Neuronal stem cell (in vitro differentiated cells): Measurements from ENCODE around the gene MZT2A.
"Not testable (repeated sequence)": the region's sequence is repeated elsewhere in the genome, so short reads cannot be mapped to it uniquely, and the experiment has no call there.

Experiments
- DNase-seq: peaks from one replicate; pipeline ENCODE4 v3.0.0-alpha.2; 2013; ENCODE audit warnings: low spot score
- H2AFZ ChIP-seq: one replicate; pipeline ENCODE4 v1.6.1; 2013; ENCODE audit warnings: mild to moderate bottlenecking, low read length, inconsistent platforms
- H2AK5ac ChIP-seq: 2 replicates; pipeline ENCODE4 v1.6.1; 2013; ENCODE audit warnings: low read depth, mild to moderate bottlenecking, inconsistent platforms, low read length, moderate library complexity, mixed read lengths
- H2BK120ac ChIP-seq: 2 replicates; pipeline ENCODE4 v1.6.1; 2013; ENCODE audit warnings: low read depth, mild to moderate bottlenecking, inconsistent platforms, low read length, moderate library complexity, mixed read lengths
- H2BK12ac ChIP-seq: one replicate; pipeline ENCODE4 v1.6.1; 2013; ENCODE audit warnings: low read length, inconsistent platforms
- H2BK15ac ChIP-seq: 2 replicates; pipeline ENCODE4 v1.6.1; 2013; ENCODE audit warnings: mild to moderate bottlenecking, low read length, inconsistent platforms, mixed read lengths
- H2BK5ac ChIP-seq: one replicate; pipeline ENCODE4 v1.6.1; 2013; ENCODE audit warnings: inconsistent platforms, mild to moderate bottlenecking, low read length, moderate library complexity
- H3K14ac ChIP-seq: one replicate; pipeline ENCODE4 v1.6.1; 2013; ENCODE audit warnings: low read length, inconsistent platforms
- H3K18ac ChIP-seq: 2 replicates; pipeline ENCODE4 v1.6.1; 2013; ENCODE audit warnings: low read length, inconsistent platforms
- H3K23ac ChIP-seq: 2 replicates; pipeline ENCODE4 v1.6.1; 2013; ENCODE audit warnings: low read depth, mild to moderate bottlenecking, mixed read lengths, low read length, inconsistent platforms; ENCODE audit not compliant: poor library complexity
- H3K27ac ChIP-seq: replicated peaks from 3 replicates; pipeline ENCODE4 v1.5.1; 2013; ENCODE audit warnings: low read length, inconsistent platforms
- H3K27me3 ChIP-seq, 3 experiments: 2 replicates each; pipeline ENCODE4 v1.6.1; 2013; ENCODE audit warnings: low read length in 3 of 3, mild to moderate bottlenecking in 2 of 3, inconsistent platforms in 1 of 3, low read depth in 1 of 3, mixed read lengths in 1 of 3, moderate library complexity in 1 of 3; ENCODE audit not compliant: control insufficient read depth in 3 of 3, insufficient read depth in 3 of 3
- H3K36me3 ChIP-seq, 2 donors: replicated peaks in 1 of 2; 2 replicates each; pipeline ENCODE4 v1.6.1; 2013; ENCODE audit warnings: low read length in 2 of 2; ENCODE audit not compliant: control insufficient read depth in 2 of 2, insufficient read depth in 2 of 2
- H3K4ac ChIP-seq: 2 replicates; pipeline ENCODE4 v1.6.1; 2013; ENCODE audit warnings: inconsistent platforms, mild to moderate bottlenecking, low read length, moderate library complexity
- H3K4me1 ChIP-seq, 2 donors: 1 replicate in 1 of 2; 2 replicates in 1 of 2; pipeline ENCODE4 v1.6.1; 2013; ENCODE audit warnings: low read length in 2 of 2, low read depth in 1 of 2; ENCODE audit not compliant: control insufficient read depth in 2 of 2, insufficient read depth in 1 of 2
- H3K4me2 ChIP-seq: one replicate; pipeline ENCODE4 v1.6.1; 2013; ENCODE audit warnings: mild to moderate bottlenecking, low read length, inconsistent platforms; ENCODE audit not compliant: insufficient read depth, poor library complexity, severe bottlenecking
- H3K4me3 ChIP-seq, 2 donors: 2 replicates each; pipeline ENCODE4 v1.5.1; 2013; ENCODE audit warnings: low read length in 2 of 2, mild to moderate bottlenecking in 2 of 2, inconsistent platforms in 1 of 2, moderate library complexity in 1 of 2
- H3K79me1 ChIP-seq: one replicate; pipeline ENCODE4 v1.6.1; 2013; ENCODE audit warnings: low read depth, mild to moderate bottlenecking, inconsistent platforms, low read length, moderate library complexity
- H3K9ac ChIP-seq: one replicate; pipeline ENCODE4 v1.6.1; 2013; ENCODE audit warnings: mild to moderate bottlenecking, low read depth, low read length, inconsistent platforms; ENCODE audit not compliant: poor library complexity
- H3K9me3 ChIP-seq, 2 donors: replicated peaks in 1 of 2; 2 replicates each; pipeline versions ENCODE3 to v1.6.1; 2013; ENCODE audit warnings: low read length in 2 of 2, mild to moderate bottlenecking in 2 of 2, inconsistent platforms in 1 of 2, low read depth in 1 of 2, mixed read lengths in 1 of 2, moderate library complexity in 1 of 2; ENCODE audit not compliant: control insufficient read depth in 2 of 2, insufficient read depth in 1 of 2
- H4K8ac ChIP-seq: one replicate; pipeline ENCODE4 v1.6.1; 2013; ENCODE audit warnings: low read depth, mild to moderate bottlenecking, inconsistent platforms, low read length, moderate library complexity
- H4K91ac ChIP-seq: one replicate; pipeline ENCODE4 v1.6.1; 2013; ENCODE audit warnings: low read length, low read depth, mild to moderate bottlenecking, inconsistent platforms; ENCODE audit not compliant: poor library complexity
- WGBS, 2 donors: extraction: QIAGEN DNeasy Blood & Tissue Kit; methylation state at CpG; one replicate each; pipeline ENCODE4 v1.1.7; 2013; ENCODE audit warnings: missing lambda C conversion rate in 2 of 2, mixed read lengths in 1 of 2; ENCODE audit not compliant: insufficient read length in 2 of 2, insufficient replicate concordance in 1 of 2; ENCODE audit errors: extremely low coverage in 2 of 2; 5-methylcytosine and 5-hydroxymethylcytosine counted together

The MZT2A gene

DNA sequence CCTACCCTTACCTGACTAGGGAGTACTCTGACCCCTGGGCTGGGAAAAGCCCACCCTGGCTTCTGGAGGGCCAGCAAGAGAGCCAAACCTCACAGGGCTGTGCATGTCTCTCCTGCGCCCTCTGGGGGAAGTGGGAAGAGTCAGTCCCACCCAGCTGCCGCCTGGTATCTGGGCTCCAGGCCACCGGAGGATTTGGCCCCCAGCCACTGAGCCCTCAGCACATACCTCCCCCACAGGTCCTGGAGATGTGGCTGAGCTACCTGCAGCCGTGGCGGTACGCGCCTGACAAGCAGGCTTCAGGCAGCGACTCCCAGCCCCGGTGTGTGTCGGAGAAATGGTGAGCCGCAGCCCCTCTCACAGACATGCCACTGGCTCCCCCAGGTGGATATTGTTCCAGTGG, 24.4 kb upstream of the MZT2A start:
- not testable (repeated sequence) for H3K27me3 ChIP-seq, H3K27ac ChIP-seq, H3K9me3 ChIP-seq, H3K18ac ChIP-seq, H2BK12ac ChIP-seq, H3K14ac ChIP-seq, DNase-seq, H3K4ac ChIP-seq, H4K8ac ChIP-seq, H3K4me1 ChIP-seq, H3K4me3 ChIP-seq, H3K23ac ChIP-seq, H2BK15ac ChIP-seq, H3K9ac ChIP-seq, H3K4me2 ChIP-seq, H4K91ac ChIP-seq, H2AFZ ChIP-seq, H3K79me1 ChIP-seq, H2BK120ac ChIP-seq, H2AK5ac ChIP-seq
- no CpG with 5 or more reads among the region's 11 CpGs for WGBS, 2 donors
- Histone ChIP-seq H2BK5ac (peak overlapping the region; percentile 24), H3K36me3 (peaks cover 12 to 44% of the 10 kb centered on the region in 2 donors)

- WGBS, 2 donors = no CpG with 5 or more reads among the region's 10 CpGs
Measured at GRCh38 chr2:131516011-131516410, 23.8 kb upstream of the MZT2A start.

DNA sequence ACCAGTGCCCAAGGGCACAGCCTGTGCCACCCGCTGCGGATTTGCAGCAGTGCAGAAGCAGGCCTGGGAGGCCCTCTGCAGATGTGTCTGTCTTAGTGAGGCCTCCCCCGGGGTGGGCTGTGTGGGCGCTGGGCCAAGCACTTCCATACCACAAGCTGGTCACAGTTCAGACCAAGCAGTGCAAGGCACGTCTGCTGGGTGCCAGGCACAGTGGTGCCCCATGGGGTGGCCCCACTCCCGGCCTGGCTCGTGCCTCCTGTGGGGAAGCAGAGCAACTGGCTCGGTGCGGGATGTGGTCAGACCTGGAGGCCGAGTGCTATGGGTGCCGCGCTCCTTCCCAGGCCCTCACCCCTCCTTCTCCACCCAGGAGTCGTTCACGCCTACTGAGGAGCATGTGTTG, 23.0 kb upstream of the MZT2A start:
- H3K4ac ChIP-seq, H2BK15ac ChIP-seq, H2BK5ac ChIP-seq, H2AK5ac ChIP-seq, H3K9me3 ChIP-seq, H2BK120ac ChIP-seq, H3K14ac ChIP-seq, H3K79me1 ChIP-seq, H4K91ac ChIP-seq, H3K27me3 ChIP-seq, H3K27ac ChIP-seq, H2AFZ ChIP-seq, H3K18ac ChIP-seq, H3K4me2 ChIP-seq, H4K8ac ChIP-seq, H2BK12ac ChIP-seq, H3K4me1 ChIP-seq, H3K4me3 ChIP-seq, H3K23ac ChIP-seq, DNase-seq: not testable (repeated sequence)
- WGBS, 2 donors = no CpG with 5 or more reads among the region's 14 CpGs
- H3K9ac ChIP-seq = peak overlapping the region; percentile 4
- peaks cover 11 to 39% of the 10 kb centered on the region in 2 donors for H3K36me3 ChIP-seq

More at GRCh38 chr2:131516011-131516410, 23.8 kb upstream of the MZT2A start:
- DNase-seq = no peak
- Histone ChIP-seq H4K8ac (no peak overlapping the region), H3K14ac (no peak overlapping the region), H3K9ac (no peak overlapping the region), H2BK120ac (no peak overlapping the region), H3K4me2 (no peak overlapping the region), H3K18ac (no peak overlapping the region), H4K91ac (no peak overlapping the region), H3K4ac (no peak overlapping the region), H3K27me3 (no peaks in the 10 kb centered on the region), H2BK5ac (no peak overlapping the region), H3K4me1 (no peaks in the 10 kb centered on the region), H2AK5ac (no peak overlapping the region), H3K36me3 (peaks cover 11 to 43% of the 10 kb centered on the region in 2 donors), H2AFZ (no peak overlapping the region), H3K79me1 (peaks cover 2% of the 10 kb centered on the region), H2BK15ac (no peak overlapping the region), H3K23ac (no peak overlapping the region), H3K9me3 (no peaks in the 10 kb centered on the region), H3K27ac (no peak overlapping the region), H2BK12ac (no peak overlapping the region), H3K4me3 (no peak overlapping the region)

DNA sequence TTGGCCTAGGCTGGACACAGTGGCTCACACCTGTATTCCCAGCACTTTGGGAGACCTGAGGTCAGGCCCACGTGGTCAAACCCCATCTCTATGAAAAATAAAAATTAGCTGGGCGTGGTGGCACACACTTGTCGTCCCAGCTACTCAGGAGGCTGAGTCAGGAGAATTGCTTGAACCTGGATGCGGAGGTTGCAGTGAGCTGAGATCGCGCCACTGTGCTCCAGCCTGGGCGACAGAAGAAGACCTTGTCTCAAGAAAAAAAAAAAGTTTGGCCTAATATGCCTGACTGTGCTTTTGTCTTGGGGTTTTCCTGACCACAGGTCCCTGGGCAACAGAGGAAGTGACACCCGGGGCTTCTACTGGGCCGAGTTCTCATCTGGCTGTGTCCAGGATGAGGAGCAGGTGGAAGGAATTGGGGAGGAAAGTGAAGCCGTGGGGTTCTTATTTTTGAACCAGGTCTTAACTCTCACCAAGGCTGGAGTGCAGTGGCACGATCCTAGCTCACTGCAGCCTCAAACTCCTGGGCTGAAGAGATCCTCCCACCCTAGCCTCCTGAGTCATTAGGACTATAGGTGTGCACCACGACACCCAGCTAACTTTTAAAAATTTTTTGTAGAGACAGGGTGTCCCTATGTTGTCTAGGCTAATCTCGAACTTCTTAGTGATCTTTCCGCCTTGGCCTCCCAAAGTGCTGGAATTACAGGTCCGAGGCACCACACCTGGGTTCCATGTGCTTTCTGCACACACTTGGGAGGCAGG, 22.4 kb upstream of the MZT2A start:
- H3K18ac ChIP-seq, H3K23ac ChIP-seq: not testable (repeated sequence)
- no CpG with 5 or more reads among the region's 15 CpGs for WGBS, 2 donors

More for the DNA sequence above, 22.4 kb upstream of the MZT2A start:
- not testable (repeated sequence) for H3K9ac ChIP-seq, H2BK5ac ChIP-seq, H2BK120ac ChIP-seq, H3K4me2 ChIP-seq, H2BK12ac ChIP-seq, H3K27ac ChIP-seq, H3K9me3 ChIP-seq, H2BK15ac ChIP-seq, H4K91ac ChIP-seq, H2AK5ac ChIP-seq, DNase-seq, H3K4me3 ChIP-seq, H4K8ac ChIP-seq, H3K14ac ChIP-seq, H3K27me3 ChIP-seq, H3K4me1 ChIP-seq, H2AFZ ChIP-seq, H3K79me1 ChIP-seq, H3K4ac ChIP-seq
- peaks cover 9 to 42% of the 10 kb centered on the region in 2 donors for H3K36me3 ChIP-seq
